ENCODE results near the gene OR12D1.

OR12D1 gene

GRCh38 chr6:29465279-29465678, 50.6 kb downstream of the OR12D1 start:
- TF ChIP-seq CTCF (IDR thresholded peaks at IDR 0.05; ENCODE audit: extremely low read depth, missing control alignments) = no peak
- no peak for DNase-seq (ENCODE audit: low spot score)

- no peak for TF ChIP-seq CTCF (IDR thresholded peaks at IDR 0.05; ENCODE audit: extremely low read depth, missing control alignments)
- DNase-seq (ENCODE audit: low spot score) = no peak
Observed at GRCh38 chr6:29465801-29466200, 51.1 kb downstream of the OR12D1 start.

DNA sequence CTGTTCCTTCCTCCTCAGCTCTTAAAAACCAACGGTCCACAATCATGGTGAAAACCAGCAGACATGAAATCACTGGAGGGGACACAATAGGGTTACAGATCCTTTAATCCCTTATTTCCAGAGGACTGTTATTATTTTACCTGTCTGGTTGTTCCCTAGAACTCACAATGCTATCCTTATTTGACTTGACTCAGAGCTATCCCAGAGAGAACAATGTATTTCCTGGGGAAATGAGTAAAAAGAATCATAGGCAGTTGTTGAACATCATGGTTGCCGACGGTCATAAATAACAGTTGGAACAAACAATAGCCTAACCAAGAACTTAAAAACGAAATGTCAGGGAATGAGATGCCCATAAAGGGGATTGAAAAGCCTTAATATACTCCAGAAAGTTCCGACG, 51.5 kb downstream of the OR12D1 start:
- TF ChIP-seq CTCF (IDR thresholded peaks at IDR 0.05; ENCODE audit: extremely low read depth, missing control alignments) = no peak
- no peak for DNase-seq (ENCODE audit: low spot score)

Data from GM20000 (cell line).